ENCODE measurements around the gene OPN3. TPM values are rescaled to one million over a fixed set of nuclear protein-coding genes. Genes with fewer than 3 reads are reported as not detected.

OPN3 gene
- total RNA-seq, 1 donor from 2014 or later = 15.1 TPM

- peaks cover 8% of the 10 kb centered on the region for H3K27me3 Mint-ChIP-seq (ENCODE audit: low read depth)
Observed at GRCh38 chr1:241555526-241555925, 84.6 kb downstream of the OPN3 start.

DNA sequence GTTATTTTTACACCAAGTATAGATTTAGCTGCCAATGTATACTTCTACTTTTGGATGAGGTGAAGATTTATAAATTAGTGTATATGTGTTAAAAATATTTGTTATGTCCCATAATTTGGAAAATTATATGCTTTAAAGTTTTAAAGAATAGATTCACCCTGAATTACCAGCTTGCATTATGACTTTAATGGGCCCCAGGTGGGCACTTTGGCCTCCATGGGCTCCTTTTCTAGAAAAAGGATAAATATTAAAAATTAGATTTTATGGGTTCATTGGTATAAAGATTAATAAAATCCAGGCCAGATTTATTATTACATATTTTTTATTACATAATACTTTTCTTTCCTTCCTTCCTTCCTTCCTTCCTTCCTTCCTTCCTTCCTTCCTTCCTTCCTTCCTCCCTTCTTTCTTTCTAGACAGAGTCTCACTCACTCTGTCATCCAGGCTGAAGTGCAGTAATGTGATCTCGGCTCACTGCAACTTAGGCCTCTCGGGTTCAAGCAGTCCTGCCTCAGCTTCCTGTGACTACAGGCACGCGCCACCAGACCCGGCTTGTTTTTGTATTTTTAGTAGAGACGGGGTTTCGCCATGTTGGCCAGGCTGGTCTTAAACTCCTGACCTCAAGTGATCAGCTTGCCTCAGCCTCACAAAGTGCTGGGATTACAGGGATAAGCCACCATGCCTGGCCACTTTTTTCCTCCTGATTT is 86.1 kb downstream of the OPN3 start:
- Mint-ChIP-seq H3K4me3 (ENCODE audit: low read depth) (no peak overlapping the region), H3K27ac (no peak overlapping the region), H3K36me3 (ENCODE audit: low read depth) (no peaks in the 10 kb centered on the region), H3K4me1 (ENCODE audit: low read depth) (peaks cover 21% of the 10 kb centered on the region), H3K9me3 (peaks cover 5% of the 10 kb centered on the region), H3K27me3 (ENCODE audit: low read depth) (peaks cover 3% of the 10 kb centered on the region)
- no peak for DNase-seq (ENCODE audit: low spot score)
- intact Hi-C loops (cut with micrococcal nuclease) = no loop called here

More at GRCh38 chr1:241555526-241555925, 84.6 kb downstream of the OPN3 start:
- DNase-seq (ENCODE audit: low spot score) = no peak
- Mint-ChIP-seq H3K36me3 (ENCODE audit: low read depth) (no peaks in the 10 kb centered on the region), H3K9me3 (peaks cover 5% of the 10 kb centered on the region), H3K4me3 (ENCODE audit: low read depth) (no peak overlapping the region), H3K4me1 (ENCODE audit: low read depth) (peaks cover 22% of the 10 kb centered on the region), H3K27ac (no peak overlapping the region)
- intact Hi-C loops (cut with micrococcal nuclease) = no loop called here

DNA sequence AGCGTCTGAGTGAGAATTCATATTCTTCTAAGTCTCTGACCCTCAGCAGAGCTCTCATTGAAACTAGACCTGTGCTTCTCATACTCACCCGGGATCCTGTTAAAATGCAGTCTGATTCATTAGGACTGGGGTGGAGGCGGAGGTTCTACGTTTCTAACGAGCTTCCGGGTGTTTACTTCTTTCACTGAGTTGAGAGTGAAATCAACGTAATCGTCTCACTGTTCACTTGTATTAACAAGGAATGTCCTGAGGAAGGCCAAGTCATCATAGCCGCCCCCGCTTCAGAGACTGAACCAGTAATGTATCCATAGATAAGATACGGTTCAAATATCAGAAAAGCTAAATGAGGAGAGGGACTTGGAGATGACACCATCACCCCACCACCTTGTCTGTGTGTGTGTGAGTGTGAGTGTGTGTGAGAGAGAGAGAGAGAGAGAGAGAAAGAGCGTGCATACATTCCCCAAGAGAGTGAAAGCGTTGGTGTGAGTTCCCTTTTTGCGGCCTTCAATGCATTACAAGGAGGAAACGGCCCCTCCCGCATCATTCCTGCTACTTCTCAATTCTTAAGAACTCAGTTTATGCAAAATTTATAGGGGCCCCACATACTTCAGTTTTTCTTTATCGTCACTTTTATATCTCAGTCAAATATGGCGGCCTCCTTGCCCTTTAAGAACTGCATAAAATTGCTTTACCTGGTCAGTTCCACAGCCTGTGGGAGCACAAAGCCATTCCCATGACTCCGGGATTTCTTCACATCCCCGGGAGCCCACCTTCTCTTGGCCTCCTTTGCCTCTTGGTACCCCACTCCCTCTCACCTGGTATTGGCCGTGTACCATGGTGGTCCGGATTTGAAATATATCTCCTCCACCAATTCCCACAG is 88.2 kb downstream of the OPN3 start:
- peaks cover 10% of the 10 kb centered on the region for H3K27me3 Mint-ChIP-seq (ENCODE audit: low read depth)
- H3K9me3 Mint-ChIP-seq = peaks cover 5% of the 10 kb centered on the region
- DNase-seq (ENCODE audit: low spot score) = peak; percentile 19
- H3K4me1 Mint-ChIP-seq (ENCODE audit: low read depth) = peaks cover 21% of the 10 kb centered on the region
- intact Hi-C loops (cut with micrococcal nuclease) = loop anchor here (1.0 kb wide), 2 partner anchors 21 to 40 kb away; no protein-coding TSS in a partner anchor
- peak overlapping the region; percentile 96 for H3K27ac Mint-ChIP-seq
- H3K36me3 Mint-ChIP-seq (ENCODE audit: low read depth) = no peaks in the 10 kb centered on the region
- H3K4me3 Mint-ChIP-seq (ENCODE audit: low read depth) = peak overlapping the region; percentile 78

DNA sequence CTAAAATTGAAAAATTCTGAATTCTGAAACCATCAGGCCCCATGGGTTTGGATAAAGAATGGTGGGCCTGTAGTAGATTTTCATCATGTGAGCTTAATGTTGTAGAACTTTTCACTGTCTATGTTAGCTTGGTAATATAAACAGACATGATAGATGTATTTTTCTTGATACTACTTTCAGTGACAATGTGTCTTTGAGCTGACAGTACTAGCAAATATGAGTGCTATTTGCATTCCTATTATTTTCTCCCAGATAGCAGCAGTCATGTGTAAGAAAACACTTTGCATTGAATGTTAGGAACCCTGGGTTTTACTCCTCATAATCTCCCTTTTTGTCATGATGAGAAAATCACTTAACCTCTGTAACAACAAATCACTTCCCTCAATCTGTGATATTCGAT is 89.9 kb downstream of the OPN3 start:
- Mint-ChIP-seq H3K4me1 (ENCODE audit: low read depth) (peaks cover 21% of the 10 kb centered on the region), H3K27me3 (ENCODE audit: low read depth) (peaks cover 15% of the 10 kb centered on the region), H3K27ac (peak overlapping the region; percentile 96), H3K4me3 (ENCODE audit: low read depth) (no peak overlapping the region), H3K9me3 (peaks cover 5% of the 10 kb centered on the region), H3K36me3 (ENCODE audit: low read depth) (no peaks in the 10 kb centered on the region)
- intact Hi-C loops (cut with micrococcal nuclease) = no loop called here
- DNase-seq (ENCODE audit: low spot score) = no peak

DNA sequence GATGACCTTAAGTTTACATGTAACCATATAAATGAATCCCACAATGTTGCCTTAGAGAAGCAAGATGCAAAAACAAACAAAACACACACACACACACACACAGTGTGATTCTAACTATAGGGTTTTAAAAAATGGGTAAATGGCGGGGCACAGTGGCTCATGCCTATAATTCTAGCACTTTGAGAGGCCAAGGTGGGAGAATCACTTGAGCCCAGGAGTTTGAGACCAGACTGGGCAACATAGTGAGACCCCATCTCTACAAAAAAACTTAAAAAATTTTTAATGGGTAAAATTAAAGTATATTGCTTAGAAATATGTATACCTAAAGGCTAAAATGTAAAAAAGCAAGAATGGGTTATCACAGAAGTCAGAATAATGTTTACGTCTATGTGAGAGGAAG is 92.2 kb downstream of the OPN3 start:
- Mint-ChIP-seq H3K36me3 (ENCODE audit: low read depth) (no peaks in the 10 kb centered on the region), H3K27me3 (ENCODE audit: low read depth) (peaks cover 15% of the 10 kb centered on the region), H3K9me3 (peaks cover 5% of the 10 kb centered on the region), H3K4me3 (ENCODE audit: low read depth) (no peak overlapping the region), H3K27ac (no peak overlapping the region), H3K4me1 (ENCODE audit: low read depth) (peaks cover 21% of the 10 kb centered on the region)
- intact Hi-C loops (cut with micrococcal nuclease) = no loop called here
- DNase-seq (ENCODE audit: low spot score) = no peak

Other genes starting within 250 kb of the OPN3 start
- 96.5 and 102 TPM in 2 replicates for gene FH, start 120.6 kb downstream of the OPN3 start, total RNA-seq
- 0.05 and 0.07 TPM in 2 replicates for gene KMO, start 108.0 kb downstream of the OPN3 start, total RNA-seq
- 18.7 and 20.2 TPM in 2 replicates for gene CHML, start within 50 bp of the OPN3 start, total RNA-seq
- gene WDR64, start 11.9 kb upstream of the OPN3 start, total RNA-seq = not detected in 2 replicates
- 49.2 and 52.5 TPM in 2 replicates for gene EXO1, start 207.8 kb upstream of the OPN3 start, total RNA-seq

Measured in activated T-helper 2 cell treated with anti-CD3 and anti-CD28 coated beads, Interferon-gamma antibody, Interleukin-2, Interleukin-4, amounts not matched to agents 10 μg/mL and 5 μg/mL and 100 μg/mL, durations not matched to agents 14 hours and 24 hours and 36 hours (primary cell).